IMR-90 (cell line): ENCODE data around the gene PPP1R12B. TPM values are rescaled to one million over a fixed set of nuclear protein-coding genes. Genes with fewer than 3 reads are reported as not detected.

Source experiments
- ATAC-seq: fragments of 200-7000 bp; cut with Tn5 transposase; 2 replicates; pipeline ENCODE4 v1.9.1; 2020; ENCODE audit warnings: low read depth, mild to moderate bottlenecking, moderate library complexity
- BruUV-seq: library from RNA; stranded (reverse); fragments of 400-500 nt; replicated peaks from 2 replicates; lab custom pipeline; 2021; lab: Mats Ljungman, UMichigan
- CTCF ChIA-PET: fragments of 300-600 bp; formaldehyde crosslinking; extraction: SDS; loops from one replicate; lab custom pipeline; 2021; ENCODE audit warnings: antibody characterized with exemption; lab: Yijun Ruan, JAX
- POLR2A ChIA-PET: fragments of 300-600 bp; sonication (Branson Sonifier 250); formaldehyde crosslinking; loops from one replicate; lab custom pipeline; 2022; ENCODE audit warnings: antibody characterized with exemption; ENCODE audit not compliant: unreplicated experiment; lab: Charles Lee
- DNase-seq: peaks from one replicate; pipeline ENCODE4 v3.0.0; 2013
- H2AFZ ChIP-seq: replicated peaks from 2 replicates; pipeline ENCODE3; 2013; ENCODE audit warnings: low read length, mild to moderate bottlenecking; ENCODE audit not compliant: poor library complexity
- H2AK5ac ChIP-seq: 2 replicates; pipeline ENCODE4 v1.6.1; 2013; ENCODE audit warnings: low read depth, low read length, inconsistent platforms
- H2AK9ac ChIP-seq: replicated peaks from 2 replicates; pipeline ENCODE3; 2013; ENCODE audit warnings: mild to moderate bottlenecking, low read depth, low read length, moderate library complexity; ENCODE audit not compliant: poor library complexity
- H2BK120ac ChIP-seq: 2 replicates; pipeline ENCODE4 v1.6.1; 2013; ENCODE audit warnings: low read depth, low read length, inconsistent platforms
- H2BK15ac ChIP-seq: 3 replicates; pipeline ENCODE4 v1.6.1; 2013; ENCODE audit warnings: low read depth, low read length, inconsistent platforms
- H2BK20ac ChIP-seq: 2 replicates; pipeline ENCODE4 v1.6.1; 2013; ENCODE audit warnings: low read depth, mild to moderate bottlenecking, inconsistent platforms, low read length, moderate library complexity
- H2BK5ac ChIP-seq: 2 replicates; pipeline ENCODE4 v1.6.1; 2013; ENCODE audit warnings: mild to moderate bottlenecking, low read depth, low read length, inconsistent platforms; ENCODE audit not compliant: poor library complexity, severe bottlenecking
- H3K14ac ChIP-seq: replicated peaks from 2 replicates; pipeline ENCODE4 v1.6.1; 2013; ENCODE audit warnings: low read depth, low read length, inconsistent platforms
- H3K18ac ChIP-seq: 2 replicates; pipeline ENCODE4 v1.6.1; 2013; ENCODE audit warnings: low read depth, low read length, control low read depth
- H3K23ac ChIP-seq: 2 replicates; pipeline ENCODE4 v1.6.1; 2013; ENCODE audit warnings: low read depth, low read length, inconsistent platforms
- H3K27ac ChIP-seq: 2 replicates; pipeline ENCODE4 v1.5.1; 2013; ENCODE audit warnings: mild to moderate bottlenecking, control low read depth, low read length; ENCODE audit not compliant: insufficient read depth
- H3K27me3 ChIP-seq: 2 replicates; pipeline ENCODE4 v1.6.1; 2013; ENCODE audit warnings: low read length; ENCODE audit not compliant: control insufficient read depth, insufficient read depth
- H3K36me3 ChIP-seq: 2 replicates; pipeline ENCODE4 v1.6.1; 2013; ENCODE audit warnings: low read length, mixed read lengths; ENCODE audit not compliant: control insufficient read depth, insufficient read depth
- H3K4ac ChIP-seq: 2 replicates; pipeline ENCODE4 v1.6.1; 2013; ENCODE audit warnings: low read depth, low read length, inconsistent platforms
- H3K4me1 ChIP-seq: 2 replicates; pipeline ENCODE4 v1.6.1; 2013; ENCODE audit warnings: low read length, mixed read lengths; ENCODE audit not compliant: control insufficient read depth, insufficient read depth
- H3K4me2 ChIP-seq: 2 replicates; pipeline ENCODE4 v1.6.1; 2013; ENCODE audit warnings: low read depth, mild to moderate bottlenecking, control low read depth, low read length, moderate library complexity
- H3K4me3 ChIP-seq: 2 replicates; pipeline ENCODE4 v1.5.1; 2013; ENCODE audit warnings: low read depth, mild to moderate bottlenecking, control low read depth, low read length, moderate library complexity; ENCODE audit not compliant: insufficient read depth
- H3K56ac ChIP-seq: 2 replicates; pipeline ENCODE4 v1.6.1; 2013; ENCODE audit warnings: low read length, inconsistent platforms; ENCODE audit not compliant: insufficient read depth; ENCODE audit errors: extremely low read depth
- H3K79me1 ChIP-seq, 2 experiments: 2 replicates each; pipeline ENCODE4 v1.6.1; 2013; ENCODE audit warnings: low read length in 2 of 2, inconsistent platforms in 1 of 2, low read depth in 1 of 2
- H3K9ac ChIP-seq: 2 replicates; pipeline ENCODE4 v1.6.1; 2013; ENCODE audit warnings: low read depth, low read length, control low read depth
- H3K9me1 ChIP-seq: 2 replicates; pipeline ENCODE4 v1.6.1; 2013; ENCODE audit warnings: low read length, inconsistent platforms; ENCODE audit not compliant: insufficient read depth
- H3K9me3 ChIP-seq: 2 replicates; pipeline ENCODE4 v1.6.1; 2013; ENCODE audit warnings: low read length; ENCODE audit not compliant: control insufficient read depth, insufficient read depth
- H4K20me1 ChIP-seq: 2 replicates; pipeline ENCODE4 v1.6.1; 2013; ENCODE audit warnings: low read length, inconsistent platforms; ENCODE audit not compliant: insufficient read depth
- H4K5ac ChIP-seq: 2 replicates; pipeline ENCODE4 v1.6.1; 2013; ENCODE audit warnings: mild to moderate bottlenecking, low read depth, low read length, control low read depth
- H4K8ac ChIP-seq, 2 experiments: 2 replicates each; pipeline ENCODE4 v1.6.1; 2013; ENCODE audit warnings: low read depth in 2 of 2, low read length in 2 of 2, control low read depth in 1 of 2, inconsistent platforms in 1 of 2
- H4K91ac ChIP-seq: 2 replicates; pipeline ENCODE4 v1.6.1; 2013; ENCODE audit warnings: low read depth, low read length, inconsistent platforms; ENCODE audit not compliant: insufficient read depth
- BHLHE40 ChIP-seq: fragments of 150-350 bp; IDR thresholded peaks from 2 replicates; pipeline ENCODE4 v1.6.1; 2016; ENCODE audit warnings: mild to moderate bottlenecking, low read depth, low read length
- CHD1 ChIP-seq: IDR thresholded peaks from 2 replicates; pipeline ENCODE4 v1.6.1; 2012; ENCODE audit warnings: low read depth, low read length, improper control_type of control experiment
- POLR2A ChIP-seq: IDR thresholded peaks from 2 replicates; pipeline ENCODE4 v1.6.1; 2012; ENCODE audit warnings: mild to moderate bottlenecking, low read depth, low read length
- RAD21 ChIP-seq: IDR thresholded peaks from 2 replicates; pipeline ENCODE4 v1.6.1; 2012; ENCODE audit warnings: low read length, improper control_type of control experiment
- WGBS, 2 experiments: methylation state at CpG; one replicate each; pipeline versions ENCODE4 v1.1.5 to v1.1.7; 2013; ENCODE audit warnings: missing lambda C conversion rate in 2 of 2; ENCODE audit not compliant: insufficient read length in 1 of 2; ENCODE audit errors: extremely low coverage in 2 of 2; 5-methylcytosine and 5-hydroxymethylcytosine counted together
- dilution Hi-C: fragments of 300-500 bp; cut with HindIII; formaldehyde crosslinking; loops from one replicate; pipeline ENCODE4 v1.14.3; 2018; ENCODE audit warnings: low sequenced_read_pairs; ENCODE audit not compliant: unreplicated experiment
- in situ Hi-C: fragments of 300-500 bp; cut with MboI; formaldehyde crosslinking; loops from 3 replicates; pipeline ENCODE4 v1.14.3; 2019; ENCODE audit warnings: low sequenced_read_pairs, inconsistent platforms, mixed read lengths
- intact Hi-C: fragments of 100-400 bp; cut with micrococcal nuclease; formaldehyde crosslinking; loops from 2 replicates; pipeline ENCODE4 v1.10.0; 2022
- polyA plus RNA-seq, 3 experiments: library from polyadenylated mRNA; depleted of rRNA; stranded (reverse); fragments of >200 nt; gene quantifications; 2 replicates each; pipeline ENCODE4 v1.2.3, GENCODE V29; 2012; ENCODE audit warnings: low replicate concordance in 1 of 3
- total RNA-seq: library from RNA; depleted of rRNA; stranded (reverse); fragments of >200 nt; gene quantifications from 2 replicates; pipeline ENCODE4 v1.2.3, GENCODE V29; 2012
- TF ChIP-seq, protein P1 (sequence below): fragments of 150-350 bp; IDR thresholded peaks from 2 replicates; pipeline ENCODE4 v1.6.1; 2016; ENCODE audit warnings: low read depth, mild to moderate bottlenecking, low read length, moderate library complexity, borderline replicate concordance
- TF ChIP-seq, protein P2 (sequence below): conservative IDR thresholded peaks from 2 replicates; pipeline ENCODE4 v1.5.1; 2012; ENCODE audit warnings: mild to moderate bottlenecking, low read depth, low read length, improper control_type of control experiment

PPP1R12B gene
- total and polyA plus RNA-seq, 2 of the 4 experiments (the other 2 are of a cell fraction) = 8.5 to 12.0 TPM

- Histone ChIP-seq H3K9ac (no peak overlapping the region), H3K4me2 (no peak overlapping the region), H3K36me3 (peaks cover 5% of the 10 kb centered on the region; the same call in 1 of the 2 replicates), H3K9me1 (peaks cover under 1% of the 10 kb centered on the region; the same call in 1 of the 2 replicates), H2BK15ac (no peak overlapping the region), H3K18ac (no peak overlapping the region), H2AK9ac (no peak overlapping the region), H4K91ac (no peak overlapping the region), H3K9me3 (no peaks in the 10 kb centered on the region), H3K14ac (no peak overlapping the region), H2AK5ac (no peak overlapping the region), H4K5ac (no peak overlapping the region), H3K4me1 (peaks cover 3% of the 10 kb centered on the region), H3K27ac (no peak overlapping the region), H2BK120ac (no peak overlapping the region), H3K56ac (no peak overlapping the region), H2BK5ac (no peak overlapping the region), H4K20me1 (no peaks in the 10 kb centered on the region), H2BK20ac (no peak overlapping the region), H3K27me3 (no peaks in the 10 kb centered on the region), H3K23ac (no peak overlapping the region), H2AFZ (no peak overlapping the region), H3K4ac (no peak overlapping the region), H3K79me1 (no peaks in the 10 kb centered on the region), H3K4me3 (no peak overlapping the region), H4K8ac (no peak overlapping the region)
- DNase-seq = no peak
- WGBS, 2 experiments = no CpG with 5 or more reads among the region's 13 CpGs
- ChIA-PET CTCF (interaction anchor here (1.7 kb wide), 1 partner anchor 9 kb away, joined by 8 read pairs; no protein-coding TSS in a partner anchor), POLR2A (no interaction called here)
- in situ Hi-C loops = no loop called here
- intact Hi-C loops = no loop called here
- TF ChIP-seq CHD1 (no peak), POLR2A (no peak), RAD21 (no peak), BHLHE40 (no peak)
- TF ChIP-seq, protein P1, sequence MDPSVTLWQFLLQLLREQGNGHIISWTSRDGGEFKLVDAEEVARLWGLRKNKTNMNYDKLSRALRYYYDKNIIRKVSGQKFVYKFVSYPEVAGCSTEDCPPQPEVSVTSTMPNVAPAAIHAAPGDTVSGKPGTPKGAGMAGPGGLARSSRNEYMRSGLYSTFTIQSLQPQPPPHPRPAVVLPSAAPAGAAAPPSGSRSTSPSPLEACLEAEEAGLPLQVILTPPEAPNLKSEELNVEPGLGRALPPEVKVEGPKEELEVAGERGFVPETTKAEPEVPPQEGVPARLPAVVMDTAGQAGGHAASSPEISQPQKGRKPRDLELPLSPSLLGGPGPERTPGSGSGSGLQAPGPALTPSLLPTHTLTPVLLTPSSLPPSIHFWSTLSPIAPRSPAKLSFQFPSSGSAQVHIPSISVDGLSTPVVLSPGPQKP = no peak
- TF ChIP-seq, protein P2, sequence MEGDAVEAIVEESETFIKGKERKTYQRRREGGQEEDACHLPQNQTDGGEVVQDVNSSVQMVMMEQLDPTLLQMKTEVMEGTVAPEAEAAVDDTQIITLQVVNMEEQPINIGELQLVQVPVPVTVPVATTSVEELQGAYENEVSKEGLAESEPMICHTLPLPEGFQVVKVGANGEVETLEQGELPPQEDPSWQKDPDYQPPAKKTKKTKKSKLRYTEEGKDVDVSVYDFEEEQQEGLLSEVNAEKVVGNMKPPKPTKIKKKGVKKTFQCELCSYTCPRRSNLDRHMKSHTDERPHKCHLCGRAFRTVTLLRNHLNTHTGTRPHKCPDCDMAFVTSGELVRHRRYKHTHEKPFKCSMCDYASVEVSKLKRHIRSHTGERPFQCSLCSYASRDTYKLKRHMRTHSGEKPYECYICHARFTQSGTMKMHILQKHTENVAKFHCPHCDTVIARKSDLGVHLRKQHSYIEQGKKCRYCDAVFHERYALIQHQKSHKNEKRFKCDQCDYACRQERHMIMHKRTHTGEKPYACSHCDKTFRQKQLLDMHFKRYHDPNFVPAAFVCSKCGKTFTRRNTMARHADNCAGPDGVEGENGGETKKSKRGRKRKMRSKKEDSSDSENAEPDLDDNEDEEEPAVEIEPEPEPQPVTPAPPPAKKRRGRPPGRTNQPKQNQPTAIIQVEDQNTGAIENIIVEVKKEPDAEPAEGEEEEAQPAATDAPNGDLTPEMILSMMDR = no peak
- BruUV-seq = no TSS peak
- no peak for ATAC-seq
- dilution Hi-C loops = no loop called here
Measured at GRCh38 chr1:202562444-202563060, 214.1 kb downstream of the PPP1R12B start.
